Measurements from ENCODE around the gene GOLIM4. TPM values are rescaled to one million over a fixed set of nuclear protein-coding genes. Genes with fewer than 3 reads are reported as not detected.

GOLIM4 gene
- total RNA-seq, 3 donors from 2014 or later (not counting 1 experiment from before 2014, with no cell fraction given) = 13.7 to 17.9 (median 17.9) TPM

GRCh38 chr3:168116279-168116678 is 20.6 kb upstream of the GOLIM4 start:
- TF ChIP-seq CTCF (IDR thresholded peaks at IDR 0.05) = no peak
- no peaks in the 10 kb centered on the region for H3K36me3 ChIP-seq (ENCODE audit: control insufficient read depth, insufficient read depth, low read length)
- Mint-ChIP-seq H3K36me3 (no peaks in the 10 kb centered on the region), H3K4me3 (no peak overlapping the region), H3K4me1 (no peaks in the 10 kb centered on the region), H3K27me3 (ENCODE audit: low read depth in 2 of 2) (no peaks in the 10 kb centered on the region), H3K27ac (no peak overlapping the region), H3K9me3 (no peaks in the 10 kb centered on the region)
- H3K27ac ChIP-seq (ENCODE audit: low read length) = no peak overlapping the region
- H3K4me1 ChIP-seq (ENCODE audit: control insufficient read depth, insufficient read depth, low read length) = no peaks in the 10 kb centered on the region
- H3K9me3 ChIP-seq (ENCODE audit: control insufficient read depth, insufficient read depth, low read length) = no peaks in the 10 kb centered on the region
- intact Hi-C loops (cut with micrococcal nuclease) = no loop called here
- 68% methylated on average over 4 of the region's 4 CpGs for WGBS (ENCODE audit: insufficient coverage)
- H3K27me3 ChIP-seq (ENCODE audit: control insufficient read depth, insufficient read depth, low read length) = no peaks in the 10 kb centered on the region
- H3K4me3 ChIP-seq (ENCODE audit: low read length) = no peak overlapping the region
- ATAC-seq (no peak), DNase-seq (no peak)

- H3K27ac ChIP-seq (ENCODE audit: low read length) = no peak overlapping the region
- ATAC-seq (no peak), DNase-seq (no peak)
- Mint-ChIP-seq H3K4me1 (no peaks in the 10 kb centered on the region), H3K9me3 (no peaks in the 10 kb centered on the region), H3K27ac (no peak overlapping the region), H3K4me3 (no peak overlapping the region), H3K36me3 (no peaks in the 10 kb centered on the region), H3K27me3 (ENCODE audit: low read depth in 2 of 2) (no peaks in the 10 kb centered on the region)
- no peak overlapping the region for H3K4me3 ChIP-seq (ENCODE audit: low read length)
- intact Hi-C loops (cut with micrococcal nuclease) = no loop called here
- H3K9me3 ChIP-seq (ENCODE audit: control insufficient read depth, insufficient read depth, low read length) = no peaks in the 10 kb centered on the region
- H3K4me1 ChIP-seq (ENCODE audit: control insufficient read depth, insufficient read depth, low read length) = no peaks in the 10 kb centered on the region
- TF ChIP-seq CTCF (IDR thresholded peaks at IDR 0.05) = no peak
- no peaks in the 10 kb centered on the region for H3K36me3 ChIP-seq (ENCODE audit: control insufficient read depth, insufficient read depth, low read length)
- 89% methylated on average over 1 of the region's 1 CpG for WGBS (ENCODE audit: insufficient coverage)
- no peaks in the 10 kb centered on the region for H3K27me3 ChIP-seq (ENCODE audit: control insufficient read depth, insufficient read depth, low read length)
Measured at GRCh38 chr3:168113848-168114247, 18.1 kb upstream of the GOLIM4 start.

GRCh38 chr3:168112894-168113293 is 17.2 kb upstream of the GOLIM4 start:
- DNase-seq (no peak), ATAC-seq (no peak)
- no peaks in the 10 kb centered on the region for H3K27me3 Mint-ChIP-seq (ENCODE audit: low read depth in 2 of 2)
- no peak overlapping the region for H3K27ac Mint-ChIP-seq
- intact Hi-C loops (cut with micrococcal nuclease) = no loop called here
- 69% methylated on average over 2 of the region's 3 CpGs for WGBS (ENCODE audit: insufficient coverage)
- H3K27ac ChIP-seq (ENCODE audit: low read length) = no peak overlapping the region
- no peaks in the 10 kb centered on the region for H3K36me3 ChIP-seq (ENCODE audit: control insufficient read depth, insufficient read depth, low read length)
- TF ChIP-seq CTCF (IDR thresholded peaks at IDR 0.05) = no peak
- H3K9me3 ChIP-seq (ENCODE audit: control insufficient read depth, insufficient read depth, low read length) = no peaks in the 10 kb centered on the region
- no peak overlapping the region for H3K4me3 Mint-ChIP-seq
- no peaks in the 10 kb centered on the region for H3K4me1 Mint-ChIP-seq
- H3K9me3 Mint-ChIP-seq = no peaks in the 10 kb centered on the region
- H3K4me1 ChIP-seq (ENCODE audit: control insufficient read depth, insufficient read depth, low read length) = no peaks in the 10 kb centered on the region
- no peak overlapping the region for H3K4me3 ChIP-seq (ENCODE audit: low read length)
- no peaks in the 10 kb centered on the region for H3K27me3 ChIP-seq (ENCODE audit: control insufficient read depth, insufficient read depth, low read length)
- H3K36me3 Mint-ChIP-seq = no peaks in the 10 kb centered on the region

- Mint-ChIP-seq H3K27ac (no peak overlapping the region), H3K36me3 (no peaks in the 10 kb centered on the region), H3K9me3 (no peaks in the 10 kb centered on the region), H3K4me3 (no peak overlapping the region), H3K4me1 (no peaks in the 10 kb centered on the region), H3K27me3 (ENCODE audit: low read depth in 2 of 2) (peaks cover 10 to 16% of the 10 kb centered on the region in 2 donors)
- Histone ChIP-seq H3K9me3 (ENCODE audit: control insufficient read depth, insufficient read depth, low read length) (no peaks in the 10 kb centered on the region), H3K27me3 (ENCODE audit: control insufficient read depth, insufficient read depth, low read length) (no peaks in the 10 kb centered on the region), H3K4me3 (ENCODE audit: low read length) (no peak overlapping the region), H3K27ac (ENCODE audit: low read length) (no peak overlapping the region), H3K4me1 (ENCODE audit: control insufficient read depth, insufficient read depth, low read length) (no peaks in the 10 kb centered on the region), H3K36me3 (ENCODE audit: control insufficient read depth, insufficient read depth, low read length) (no peaks in the 10 kb centered on the region)
- ATAC-seq (no peak), DNase-seq (no peak)
- no peak for TF ChIP-seq CTCF (IDR thresholded peaks at IDR 0.05)
- intact Hi-C loops (cut with micrococcal nuclease) = no loop called here
Measured at GRCh38 chr3:168104361-168104760, 8.6 kb upstream of the GOLIM4 start.

Measured in natural killer cell (primary cell).